GM18505 (cell line): ENCODE data around the gene CHMP2A.
A peak's percentile ranks its signal among the peaks of the same experiment; 100 is the strongest.

Source experiments
- ATAC-seq: cut with Tn5 transposase; IDR thresholded peaks from one replicate; pipeline ENCODE4 v1.9.1; 2021; ENCODE audit not compliant: unreplicated experiment
- POLR2A ChIP-seq: IDR thresholded peaks from 4 replicates; pipeline ENCODE4 v1.6.1; 2011; ENCODE audit warnings: borderline replicate concordance; ENCODE audit not compliant: insufficient read depth, insufficient read length; ENCODE audit errors: extremely low read depth

The CHMP2A gene

DNA sequence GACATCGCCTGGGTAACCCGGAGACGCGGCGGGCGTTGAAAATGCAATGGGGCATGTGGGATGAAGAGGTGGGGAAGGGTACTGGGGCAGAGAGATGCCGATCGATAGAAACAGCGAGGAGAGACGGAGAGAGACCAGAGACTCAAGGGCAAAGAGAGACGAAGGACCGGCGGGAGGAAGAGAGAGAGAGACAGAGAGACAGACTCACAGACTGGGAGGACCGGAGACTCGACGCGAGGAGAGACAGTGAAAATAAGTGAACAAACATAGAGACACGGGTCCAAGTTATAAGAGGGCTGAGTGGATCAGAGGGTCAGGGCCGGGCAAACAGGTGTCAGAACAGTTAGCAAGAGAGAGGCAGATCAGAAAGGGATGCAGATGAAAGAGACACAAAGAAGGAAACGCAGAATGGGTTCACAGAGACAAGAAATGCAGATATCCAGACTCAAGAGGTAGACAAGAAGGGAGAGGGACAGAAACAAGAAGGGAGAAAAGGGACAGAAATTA is 18.8 kb upstream of the CHMP2A start:
- no peak for ATAC-seq
- TF ChIP-seq POLR2A: no peak

DNA sequence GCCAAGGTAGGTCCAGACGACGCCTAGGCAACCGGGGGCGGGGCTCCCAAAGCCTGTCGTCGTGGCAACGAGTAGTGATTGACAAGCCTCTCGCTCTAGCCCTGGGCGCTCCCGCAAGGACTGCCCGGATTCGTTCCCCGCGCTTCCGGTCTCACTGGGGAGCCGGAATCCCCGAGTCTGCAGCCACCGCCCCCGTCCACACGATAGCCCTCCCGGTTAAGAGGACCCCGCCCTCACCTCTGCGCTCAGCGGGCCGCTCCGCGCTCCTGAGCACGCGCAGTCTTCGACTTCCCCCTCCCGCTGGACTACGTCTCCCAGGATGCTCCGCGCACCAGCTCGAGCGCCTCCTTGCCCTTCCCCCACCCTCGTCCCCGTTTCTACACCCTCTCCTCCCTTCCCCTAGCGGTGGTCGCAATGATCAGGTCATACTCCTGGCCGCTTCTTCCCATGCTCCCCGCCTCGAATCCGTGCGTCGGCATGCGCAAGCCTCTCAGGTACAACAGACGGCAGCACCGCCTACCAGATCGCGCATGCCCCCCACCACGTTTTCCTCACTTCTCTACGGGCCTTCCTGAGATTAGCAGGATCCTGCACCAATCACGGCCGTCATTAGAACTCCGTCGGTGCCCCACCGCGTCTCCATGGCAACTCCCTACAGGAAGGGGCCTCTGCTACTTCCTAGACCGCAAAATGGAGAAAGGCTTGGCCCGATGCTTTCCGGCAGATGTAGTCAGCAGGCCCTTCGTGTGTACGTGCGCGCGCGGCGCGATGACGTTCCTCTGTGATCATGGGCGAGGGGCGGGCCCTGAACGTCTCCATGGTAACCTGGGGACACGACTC is 18.1 kb upstream of the CHMP2A start, which contains the start of gene MZF1:
Gene MZF1 (minus strand): TSS at position 518 of the 840 bp plus-strand sequence. CDS start 1,946 bp downstream, outside the sequence.
- peak; percentile 52 for ATAC-seq
- peak; percentile 62 for TF ChIP-seq POLR2A

DNA sequence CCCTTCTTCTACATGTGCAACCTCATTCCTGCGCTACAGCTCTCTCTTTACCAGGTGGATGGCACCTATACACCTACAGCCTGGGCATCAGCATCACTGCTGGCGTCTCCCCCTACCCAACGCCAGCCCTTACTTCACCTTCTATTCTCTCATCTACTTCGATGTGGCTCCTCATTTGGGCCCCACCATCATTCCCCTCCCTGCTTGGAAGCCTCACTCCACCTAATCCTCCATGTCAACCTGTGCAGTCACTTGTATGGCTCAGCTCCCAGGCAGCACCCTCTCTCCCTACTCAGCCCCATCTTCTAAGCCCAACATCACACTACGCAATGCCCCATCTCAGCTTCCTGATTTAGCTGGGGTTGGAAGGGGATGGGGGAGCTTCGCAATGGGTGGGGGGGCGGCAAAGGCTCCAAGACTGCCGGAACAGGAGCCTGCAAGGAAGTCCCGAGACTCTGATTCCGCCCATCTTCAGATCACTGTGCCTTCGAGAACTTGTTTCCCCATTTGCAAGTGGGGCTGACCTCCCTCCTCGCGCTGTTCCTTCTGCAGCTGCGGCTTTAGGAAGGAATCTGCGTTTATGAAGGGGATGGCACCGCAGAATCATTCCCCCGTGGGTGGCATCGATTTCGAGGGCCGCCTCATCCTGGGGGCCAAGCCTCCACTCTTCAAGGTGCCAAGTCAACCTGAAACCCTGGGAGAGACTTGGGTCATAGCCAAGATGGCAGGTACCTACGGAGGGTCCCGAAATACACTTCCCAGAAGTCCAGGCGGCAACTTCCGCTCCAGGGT is 17.3 kb upstream of the CHMP2A start:
- ATAC-seq: no peak
- no peak for TF ChIP-seq POLR2A

DNA sequence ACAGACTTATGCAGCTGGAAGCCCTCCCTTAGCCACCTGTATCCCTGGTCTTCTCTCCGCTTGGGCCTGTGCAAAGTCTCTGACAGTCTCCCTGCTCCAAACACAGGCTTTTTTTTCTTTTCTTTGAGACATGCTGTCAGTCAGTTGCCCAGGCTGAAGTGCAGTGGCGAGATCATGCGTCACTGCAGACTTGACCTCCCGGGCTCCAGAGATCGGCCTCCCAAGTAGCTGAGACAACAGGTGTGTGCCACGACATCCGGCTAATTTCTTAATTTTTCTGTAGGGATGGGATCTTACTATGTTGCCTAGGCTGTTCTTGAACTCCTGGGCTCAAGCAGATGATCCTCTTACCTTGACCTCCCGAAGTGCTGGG is 16.7 kb upstream of the CHMP2A start:
- no peak for TF ChIP-seq POLR2A
- no peak for ATAC-seq

DNA sequence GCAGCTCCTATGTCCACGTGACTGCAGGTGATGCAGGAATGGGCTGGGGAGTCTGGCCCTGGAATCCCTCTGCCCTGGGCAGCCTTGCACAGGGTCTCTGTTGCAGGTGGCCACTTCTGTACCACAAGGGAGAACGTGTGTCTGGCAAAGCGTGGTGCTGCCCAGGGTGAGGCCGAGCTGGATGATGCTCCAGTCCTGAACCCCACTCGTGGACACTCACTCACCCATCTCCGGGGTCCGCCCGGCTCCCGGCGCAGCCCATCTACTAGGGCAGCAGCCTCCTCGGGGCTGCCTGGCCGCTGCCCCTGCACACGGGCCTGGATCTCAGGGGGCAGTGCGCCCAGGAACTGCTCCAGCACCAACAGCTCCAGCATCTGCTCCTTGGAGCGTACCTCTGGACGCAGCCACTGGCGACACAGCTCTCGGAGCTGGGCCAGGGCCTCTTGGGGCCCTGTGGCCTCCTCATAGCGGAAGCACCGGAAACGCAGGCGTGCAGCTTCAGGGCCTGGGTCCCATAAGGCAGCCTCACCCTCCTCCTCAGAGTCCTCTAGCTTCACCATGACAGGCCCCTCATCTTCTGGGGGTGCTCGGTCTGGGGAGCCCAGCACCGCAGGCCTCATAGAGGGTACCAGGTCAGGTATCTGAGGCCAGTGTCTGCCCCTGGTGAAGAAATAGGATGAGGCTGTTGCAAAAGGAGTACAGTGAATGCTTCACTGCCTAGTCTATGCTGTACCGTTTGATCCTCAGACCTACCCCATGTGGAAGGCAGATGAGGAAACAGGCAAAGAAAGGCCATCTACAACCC is 16.1 kb upstream of the CHMP2A start:
- TF ChIP-seq POLR2A: no peak
- no peak for ATAC-seq

DNA sequence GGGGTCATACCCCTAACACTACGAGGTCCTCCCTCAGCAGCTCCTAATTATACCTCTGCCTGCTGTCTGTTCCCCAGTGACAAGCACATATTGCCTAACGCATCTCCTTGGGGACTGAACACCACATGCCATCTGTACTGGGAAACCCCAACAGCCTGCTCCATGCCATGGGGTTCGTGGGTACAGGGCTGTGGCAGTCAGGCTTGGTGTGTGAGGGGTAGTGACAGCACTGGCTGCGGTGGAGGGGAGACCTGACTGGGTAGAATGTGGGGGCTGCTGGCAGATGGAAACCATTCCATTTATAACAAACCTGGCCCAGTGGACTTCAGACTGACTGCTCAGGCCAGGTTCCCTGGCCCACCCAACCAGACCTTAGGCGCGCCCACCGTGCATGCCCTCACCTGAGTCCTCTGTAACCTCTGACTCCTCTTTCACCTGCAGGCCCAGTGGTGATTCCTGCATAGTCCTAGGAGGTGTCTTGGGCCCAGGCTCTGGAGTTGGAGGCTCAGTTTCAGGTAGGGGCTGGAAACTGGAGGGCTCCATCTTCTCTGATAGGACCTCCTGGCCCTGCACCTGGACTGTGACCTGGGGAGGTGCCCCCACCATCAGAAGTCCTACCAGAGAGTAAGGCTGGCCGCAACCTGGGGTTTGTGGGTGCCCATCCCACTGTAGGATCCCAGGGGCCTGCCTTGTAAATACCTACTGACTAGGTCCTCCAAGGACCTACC is 15.2 kb upstream of the CHMP2A start:
- ATAC-seq: no peak
- peak; percentile 9 for TF ChIP-seq POLR2A

DNA sequence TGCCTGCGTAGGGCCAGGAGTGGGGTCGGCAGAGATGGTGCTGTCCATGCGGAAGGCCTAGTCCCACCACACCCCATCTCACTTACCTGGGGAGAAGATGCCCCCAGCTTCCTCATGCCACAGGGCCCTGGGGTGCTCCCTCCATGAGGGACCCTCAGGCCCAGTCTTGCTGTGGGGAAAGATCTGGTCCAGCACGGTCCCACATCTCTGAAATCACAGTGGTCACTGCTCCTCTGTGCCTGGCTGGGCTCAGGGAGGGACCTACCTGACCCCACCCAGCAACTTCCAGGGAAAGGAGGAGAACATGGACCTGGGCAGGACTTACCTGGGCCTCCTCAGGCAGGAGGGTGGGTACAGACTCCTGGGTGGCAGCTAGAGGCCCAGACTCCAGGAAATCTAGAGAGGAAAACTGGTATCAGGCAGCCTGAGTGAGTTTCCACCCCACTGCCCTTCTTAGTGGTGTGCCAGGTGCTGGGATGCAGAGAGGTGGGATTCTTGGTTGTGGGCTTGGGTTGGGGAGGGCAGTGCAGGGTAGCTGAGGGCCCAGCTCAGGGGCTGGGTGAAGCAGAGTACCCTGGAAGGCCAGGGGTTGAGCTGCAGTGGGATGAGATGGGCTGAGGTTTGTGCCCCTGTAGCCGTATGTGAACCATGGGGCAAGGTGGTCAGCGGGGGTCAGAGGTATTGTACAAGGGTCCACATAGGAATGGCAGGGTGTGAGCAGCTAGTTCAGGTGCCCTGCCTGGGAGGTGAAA is 14.5 kb upstream of the CHMP2A start:
- no peak for TF ChIP-seq POLR2A
- no peak for ATAC-seq

DNA sequence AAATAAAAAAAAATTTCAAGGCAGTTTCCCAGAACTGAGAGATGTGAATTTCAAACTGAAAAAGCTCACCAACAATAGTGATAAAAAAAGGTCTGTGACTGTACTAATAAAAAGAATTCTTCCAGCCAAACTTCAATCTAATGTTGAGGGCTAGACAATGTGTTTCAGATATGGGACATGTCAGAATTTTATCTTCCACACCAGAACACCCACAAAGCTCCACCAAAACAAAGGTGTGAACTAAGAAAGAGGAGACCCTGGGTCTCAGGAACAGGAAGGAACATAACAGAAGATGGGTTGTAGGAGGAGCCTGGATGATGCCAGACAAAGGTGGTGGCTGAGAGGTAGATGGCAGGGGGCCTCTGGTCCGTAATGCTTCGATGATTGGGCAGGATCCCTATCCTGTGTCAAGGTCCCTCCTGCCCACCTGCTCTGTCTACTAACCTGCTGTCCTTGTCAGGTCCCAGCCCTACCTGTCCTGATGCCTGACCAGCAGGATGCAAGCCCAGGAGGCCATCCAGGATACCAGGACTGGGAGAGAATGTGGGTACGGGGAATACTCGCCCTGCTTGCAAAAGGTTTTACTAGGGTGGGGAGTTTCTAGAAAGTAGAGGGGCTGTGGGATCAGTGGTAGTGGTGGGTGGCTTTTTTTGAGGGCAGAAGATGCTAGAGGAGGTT is 13.7 kb upstream of the CHMP2A start:
- no peak for ATAC-seq
- no peak for TF ChIP-seq POLR2A

DNA sequence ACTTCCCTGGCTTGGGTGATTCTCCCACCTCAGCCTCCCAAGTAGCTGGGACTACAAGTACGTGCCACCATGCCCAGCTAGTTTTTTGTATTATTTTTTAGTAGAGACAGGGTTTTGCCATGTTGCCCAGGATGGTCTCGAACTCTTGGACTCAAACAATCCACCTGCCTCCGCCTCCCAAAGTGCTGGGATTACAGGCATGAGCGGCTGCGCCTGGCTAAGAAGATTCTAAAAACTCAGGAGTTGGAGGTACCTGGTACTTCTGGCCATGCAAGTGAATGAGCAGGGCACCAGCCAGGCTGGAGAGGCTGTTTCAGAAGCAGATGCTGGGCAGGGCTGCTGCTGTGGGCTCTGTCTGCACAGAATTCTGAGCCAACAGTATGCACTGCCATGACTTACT is 12.1 kb upstream of the CHMP2A start:
- TF ChIP-seq POLR2A: no peak
- ATAC-seq: no peak

DNA sequence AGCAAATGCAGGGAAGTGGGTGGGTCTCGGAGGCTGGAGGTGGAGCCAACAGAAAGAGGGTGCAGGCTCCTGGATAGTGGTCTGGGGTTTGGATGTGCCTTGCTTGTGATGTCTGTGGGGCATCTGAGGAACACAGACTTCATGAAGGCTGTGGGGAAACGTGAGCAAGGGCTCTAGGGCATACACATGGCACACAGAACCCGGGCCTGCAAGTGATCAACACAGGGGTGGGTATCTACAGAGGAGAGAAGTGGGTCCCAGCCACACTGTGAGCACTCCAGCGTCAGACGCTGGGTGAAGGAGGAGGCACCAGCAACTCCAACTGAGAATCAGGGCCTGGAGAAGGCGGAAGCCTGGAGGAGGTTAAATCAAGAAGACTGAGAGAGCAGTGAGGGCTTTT is 8.9 kb upstream of the CHMP2A start:
- ATAC-seq: no peak
- TF ChIP-seq POLR2A: no peak

DNA sequence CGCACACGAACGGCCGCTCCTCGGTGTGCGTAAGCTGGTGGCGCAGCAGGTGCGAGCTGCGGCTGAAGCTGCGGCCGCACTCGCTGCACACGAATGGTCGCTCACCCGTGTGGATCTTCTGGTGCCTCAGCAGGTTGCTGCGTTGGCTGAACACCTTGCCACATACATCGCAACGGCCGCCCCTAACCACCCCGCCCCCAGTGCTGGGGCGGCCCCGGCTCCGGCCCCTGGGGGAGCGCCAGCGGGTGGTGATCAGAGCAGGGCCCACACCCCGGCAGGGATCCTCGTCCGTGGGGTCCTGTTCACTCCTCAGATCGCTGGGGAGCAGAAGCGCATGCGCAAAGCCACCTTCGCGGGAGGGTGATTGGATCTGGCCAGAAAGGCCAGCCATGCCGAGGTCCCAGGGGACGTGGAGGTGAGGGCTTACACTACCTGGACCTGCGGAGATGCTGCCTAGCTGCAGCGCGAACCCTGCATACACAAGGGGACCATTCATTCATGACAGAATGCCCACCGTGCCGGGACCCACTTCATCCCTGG is 8.2 kb upstream of the CHMP2A start:
- TF ChIP-seq POLR2A: no peak
- no peak for ATAC-seq

DNA sequence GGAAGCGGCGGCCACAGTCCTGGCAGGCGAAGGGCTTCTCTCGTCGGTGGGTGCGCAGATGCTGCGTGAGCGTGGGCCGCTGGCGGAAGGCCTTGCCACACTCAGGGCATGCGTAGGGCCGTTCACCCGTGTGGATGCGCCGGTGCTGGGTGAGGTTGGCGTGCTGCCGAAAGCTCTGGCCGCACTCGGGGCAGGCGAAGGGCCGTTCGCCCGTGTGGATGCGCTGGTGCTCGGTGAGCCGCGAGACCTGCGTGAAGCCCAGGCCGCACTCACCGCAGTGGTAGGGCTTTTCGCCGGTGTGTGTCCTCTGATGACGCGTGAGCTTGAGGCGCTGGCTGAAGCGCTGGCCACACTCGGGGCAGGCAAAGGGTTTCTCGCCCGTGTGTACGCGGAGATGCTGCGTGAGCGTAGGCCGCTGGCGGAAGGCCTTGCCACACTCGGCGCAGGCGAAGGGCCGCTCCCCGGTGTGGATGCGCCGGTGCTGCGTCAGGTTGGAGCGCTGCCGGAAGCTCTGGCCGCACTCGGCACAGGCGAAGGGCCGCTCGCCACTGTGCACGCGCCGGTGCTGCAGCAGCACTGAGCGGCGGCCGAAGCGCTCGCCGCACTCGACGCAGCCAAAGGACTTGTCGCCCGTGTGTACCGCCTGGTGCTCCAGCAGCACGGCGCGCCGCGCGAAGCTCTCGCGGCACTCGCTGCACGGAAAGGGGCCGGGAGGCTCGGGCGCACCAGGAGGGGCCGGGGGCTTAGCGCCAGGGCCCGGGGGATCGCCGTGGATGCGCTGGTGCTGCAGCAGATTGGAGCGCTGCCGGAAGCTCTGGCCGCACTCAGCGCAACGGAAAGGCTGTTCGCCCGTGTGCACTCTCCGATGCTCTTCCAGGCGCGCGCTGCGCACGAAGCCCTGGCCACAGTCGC is 7.5 kb upstream of the CHMP2A start:
- TF ChIP-seq POLR2A: peak; percentile 13
- no peak for ATAC-seq
